Sigmoid colon (tissue), 7 donors: ENCODE data around the gene SENP8. TPM values are rescaled to one million over a fixed set of nuclear protein-coding genes. Genes with fewer than 3 reads are reported as not detected.

Source experiments
- DNase-seq: peaks from one replicate; pipeline ENCODE4 v3.0.0-alpha.2; 2019
- H3K27ac ChIP-seq, 4 donors: fragments of 200-600 bp; sonication (generic); one replicate each; pipeline ENCODE4 v1.5.1; 2016 to 2019; ENCODE audit warnings: mild to moderate bottlenecking in 1 of 4
- H3K27me3 ChIP-seq, 3 donors: fragments of 200-600 bp; sonication (generic); one replicate each; pipeline ENCODE4 v1.5.1; 2019; ENCODE audit warnings: mild to moderate bottlenecking in 1 of 3
- H3K36me3 ChIP-seq, 4 donors: fragments of 200-600 bp; sonication (generic); one replicate each; pipeline ENCODE4 v1.5.1; 2016 to 2019
- H3K4me1 ChIP-seq, 4 donors: fragments of 200-600 bp; sonication (generic); one replicate each; pipeline ENCODE4 v1.5.1; 2017 to 2019
- H3K4me3 ChIP-seq, 4 donors: fragments of 200-600 bp; sonication (generic); one replicate each; pipeline ENCODE4 v1.5.1; 2017 to 2019; ENCODE audit warnings: mild to moderate bottlenecking in 2 of 4, moderate library complexity in 1 of 4
- H3K9me3 ChIP-seq, 4 donors: fragments of 200-600 bp in 3 of 4; sonication (generic) in 3 of 4; one replicate each; pipeline versions ENCODE4 v1.5.1 to v1.6.1; 2013 to 2019
- CTCF ChIP-seq, 4 experiments: fragments of 450-650 bp in 3 of 4; fragments of 200-600 bp in 1 of 4; IDR thresholded peaks; one replicate each; pipeline ENCODE4 v1.5.1; 2016 to 2019; ENCODE audit warnings: antibody characterized with exemption in 4 of 4, mild to moderate bottlenecking in 3 of 4, moderate library complexity in 2 of 4
- EP300 ChIP-seq, 4 donors: sonication (generic); formaldehyde crosslinking; IDR thresholded peaks; one replicate each; pipeline ENCODE4 v1.6.1; 2017; ENCODE audit warnings: antibody characterized with exemption in 4 of 4
- POLR2A ChIP-seq, 2 donors: fragments of 450-650 bp; IDR thresholded peaks; one replicate each; pipeline ENCODE4 v1.6.1; 2016; ENCODE audit warnings: antibody characterized with exemption in 2 of 2, mild to moderate bottlenecking in 2 of 2, moderate library complexity in 2 of 2
- POLR2AphosphoS5 ChIP-seq, 4 donors: sonication (generic); formaldehyde crosslinking; IDR thresholded peaks; one replicate each; pipeline ENCODE4 v1.6.1; 2017; ENCODE audit warnings: antibody characterized with exemption in 4 of 4
- WGBS, 2 donors: extraction: QIAGEN DNeasy Blood & Tissue Kit; methylation state at CpG; one replicate each; pipeline ENCODE4 v1.1.7; 2013; 5-methylcytosine and 5-hydroxymethylcytosine counted together
- intact Hi-C: fragments of 100-400 bp; cut with DNase I; formaldehyde crosslinking; loops from one replicate; pipeline ENCODE4 v1.15.1; 2023
- polyA plus RNA-seq, 3 donors: library from polyadenylated mRNA; stranded (reverse); fragments of 200-250 nt; gene quantifications; one replicate each; pipeline ENCODE4 v1.2.3, GENCODE V29; 2013
- total RNA-seq, 4 donors: library from RNA; depleted of rRNA; stranded (reverse); fragments of >200 nt; gene quantifications; one replicate each; pipeline ENCODE4 v1.1.0, GENCODE V29; 2016
- donor health status: healthy with polysubstance abuse.
- donor health status: Bipolar disorder and iron deficiency.
- donor health status: healthy.

The SENP8 gene
- total and polyA plus RNA-seq, 7 donors: 1.2 to 4.3 (median 1.9) TPM

DNA sequence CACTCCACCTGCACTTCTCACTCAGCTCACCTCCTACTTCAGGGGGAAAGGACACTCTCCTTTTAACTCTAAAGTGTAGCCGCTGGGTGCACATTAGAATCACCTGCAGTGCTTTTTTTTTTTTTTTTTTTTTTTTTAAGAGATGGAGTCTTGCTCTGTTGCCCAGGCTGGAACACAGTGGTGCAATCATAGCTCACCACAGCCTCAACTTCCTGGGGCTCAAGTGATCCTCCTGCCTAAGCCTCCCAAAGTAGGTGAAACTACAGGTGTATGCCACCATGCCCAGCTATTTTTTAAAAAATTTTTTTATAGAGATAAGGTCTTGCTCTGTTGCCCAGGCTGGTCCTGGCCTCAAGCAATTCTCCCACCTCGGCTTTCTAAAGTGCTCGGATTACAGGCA lies 58.5 kb downstream of the SENP8 start:
- intact Hi-C loops: no loop called here
- Histone ChIP-seq H3K9me3 (no peaks in the 10 kb centered on the region), H3K36me3 (no peaks in the 10 kb centered on the region), H3K4me1 (no peaks in the 10 kb centered on the region), H3K27me3 (peaks cover 0 to 17% (median 8%) of the 10 kb centered on the region in 3 donors), H3K4me3 (no peak overlapping the region), H3K27ac (no peak overlapping the region)
- 89 to 92% methylated on average over 3 of the region's 3 CpGs for WGBS, 2 donors
- TF ChIP-seq CTCF (IDR thresholded peaks at IDR 0.05): no peak
- no peak for TF ChIP-seq EP300 (IDR thresholded peaks at IDR 0.05)
- TF ChIP-seq POLR2AphosphoS5 (IDR thresholded peaks at IDR 0.05): no peak
- TF ChIP-seq POLR2A (IDR thresholded peaks at IDR 0.05): no peak
- DNase-seq: no peak

GRCh38 chr15:72178976-72179585 lies 60.9 kb downstream of the SENP8 start:
- 91 to 93% methylated on average over 13 of the region's 13 CpGs for WGBS, 2 donors
- DNase-seq: no peak
- H3K4me1 ChIP-seq: peaks cover 0 to 9% (median 5%) of the 10 kb centered on the region in 4 donors
- H3K36me3 ChIP-seq: no peaks in the 10 kb centered on the region
- intact Hi-C loops: no loop called here
- H3K27ac ChIP-seq: no peak overlapping the region
- TF ChIP-seq EP300 (IDR thresholded peaks at IDR 0.05) (no peak), POLR2AphosphoS5 (IDR thresholded peaks at IDR 0.05) (no peak), POLR2A (IDR thresholded peaks at IDR 0.05) (no peak), CTCF (IDR thresholded peaks at IDR 0.05) (no peak)
- peaks cover 7 to 38% (median 19%) of the 10 kb centered on the region in 3 donors for H3K27me3 ChIP-seq
- H3K9me3 ChIP-seq: no peaks in the 10 kb centered on the region
- H3K4me3 ChIP-seq: no peak overlapping the region

GRCh38 chr15:72179950-72180581 lies 61.9 kb downstream of the SENP8 start:
- peak; percentile 79 for DNase-seq
- peaks cover 7 to 48% (median 25%) of the 10 kb centered on the region in 3 donors for H3K27me3 ChIP-seq
- H3K36me3 ChIP-seq: no peaks in the 10 kb centered on the region
- no peaks in the 10 kb centered on the region for H3K9me3 ChIP-seq
- H3K27ac ChIP-seq: peak overlapping the region; percentile 6 to 47 (median 16)
- intact Hi-C loops: no loop called here
- WGBS, 2 donors: 74 to 78% methylated on average over 16 of the region's 16 CpGs
- H3K4me3 ChIP-seq: no peak overlapping the region
- peaks cover 0 to 15% (median 10%) of the 10 kb centered on the region in 4 donors for H3K4me1 ChIP-seq
- TF ChIP-seq POLR2AphosphoS5 (IDR thresholded peaks at IDR 0.05) (peak in 1 of 4 donors; percentile 14), CTCF (IDR thresholded peaks at IDR 0.05) (no peak), POLR2A (IDR thresholded peaks at IDR 0.05) (no peak), EP300 (IDR thresholded peaks at IDR 0.05) (no peak)

DNA sequence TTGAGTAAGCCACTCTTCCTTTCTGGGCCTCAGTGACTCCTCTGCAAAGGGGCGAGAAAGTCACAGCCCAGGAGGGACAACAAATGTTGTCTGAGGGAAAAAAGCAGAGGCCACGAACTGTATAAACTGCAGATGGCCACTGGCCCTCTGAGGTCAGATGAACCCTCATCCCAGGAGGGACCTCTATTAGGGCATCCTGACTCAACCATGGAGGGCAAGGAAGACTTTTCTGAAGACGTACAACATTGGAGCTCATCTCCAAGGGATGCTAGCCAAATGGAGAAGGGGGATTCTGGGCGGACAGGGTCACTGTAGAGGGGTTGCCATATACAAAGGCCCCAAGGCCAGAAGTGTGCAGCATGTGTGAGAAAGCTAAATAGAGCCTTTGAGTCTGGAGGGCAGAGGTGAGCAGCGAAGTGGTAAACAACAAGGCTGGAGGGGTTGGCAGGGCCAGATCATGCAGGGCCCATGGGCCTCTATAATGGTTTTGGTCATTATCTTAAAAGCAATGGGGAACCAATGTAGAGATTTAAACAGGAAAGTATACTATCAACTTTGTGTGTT lies 62.6 kb downstream of the SENP8 start:
- peak overlapping the region in 2 of 4 donors; percentile 22 to 47 for H3K27ac ChIP-seq
- H3K4me1 ChIP-seq: peaks cover 0 to 15% (median 10%) of the 10 kb centered on the region in 4 donors
- WGBS, 2 donors: 92 to 94% methylated on average over 5 of the region's 5 CpGs
- TF ChIP-seq EP300 (IDR thresholded peaks at IDR 0.05) (no peak), CTCF (IDR thresholded peaks at IDR 0.05) (no peak), POLR2A (IDR thresholded peaks at IDR 0.05) (no peak), POLR2AphosphoS5 (IDR thresholded peaks at IDR 0.05) (no peak)
- intact Hi-C loops: no loop called here
- DNase-seq: no peak
- peaks cover 9 to 52% (median 25%) of the 10 kb centered on the region in 3 donors for H3K27me3 ChIP-seq
- no peaks in the 10 kb centered on the region for H3K9me3 ChIP-seq
- H3K36me3 ChIP-seq: no peaks in the 10 kb centered on the region
- H3K4me3 ChIP-seq: no peak overlapping the region
